Hematopoietic multipotent progenitor cell treated with erythropoietin and hydrocortisone succinate and interleukin-3 and kit ligand, for 6 days (in vitro differentiated cells): ENCODE results near the gene OR2A42.
"Not testable (repeated sequence)": the region's sequence is repeated elsewhere in the genome, so short reads cannot be mapped to it uniquely, and the experiment has no call there.

Source experiments
- DNase-seq: peaks from one replicate; pipeline ENCODE4 v3.0.0-alpha.2; 2015

Gene OR2A42

DNA sequence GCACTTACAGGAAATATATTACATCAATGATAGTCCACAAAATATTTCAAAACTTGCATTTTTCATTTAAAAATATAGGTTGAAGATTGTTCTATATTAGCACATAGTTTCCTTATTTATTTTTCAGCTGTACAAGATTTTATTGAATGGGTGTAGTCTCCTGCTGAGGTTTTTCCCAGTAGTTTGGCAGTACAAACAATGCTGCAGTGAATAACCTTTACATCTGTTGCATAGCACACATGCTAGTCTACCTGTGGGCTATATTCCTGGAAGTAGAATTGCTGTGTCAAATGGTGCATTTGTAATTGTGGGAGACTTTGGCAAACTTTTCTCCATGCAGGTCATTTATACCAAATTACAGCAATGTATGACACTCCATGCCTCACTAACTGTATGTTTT, 18.9 kb downstream of the OR2A42 start:
- DNase-seq: not testable (repeated sequence)

DNA sequence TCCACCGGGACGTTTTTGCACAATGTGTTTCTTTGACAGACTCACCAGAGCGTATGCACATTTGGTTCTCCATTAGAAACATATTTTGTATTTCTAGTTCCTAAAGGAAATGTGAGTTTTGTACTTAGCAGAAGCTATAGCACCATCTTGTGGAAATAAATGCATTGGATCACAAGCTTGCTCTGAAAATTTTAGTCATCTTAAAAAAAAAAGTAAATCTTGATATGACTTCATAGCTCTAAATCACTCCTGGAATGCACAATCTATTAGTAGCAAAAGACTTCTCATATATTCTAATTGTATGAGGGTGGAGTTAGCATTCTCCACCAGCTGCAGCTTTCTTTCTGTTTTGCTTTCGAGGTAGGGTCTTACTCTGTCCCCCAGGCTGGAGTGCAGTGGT, 20.3 kb downstream of the OR2A42 start:
- DNase-seq: not testable (repeated sequence)

DNA sequence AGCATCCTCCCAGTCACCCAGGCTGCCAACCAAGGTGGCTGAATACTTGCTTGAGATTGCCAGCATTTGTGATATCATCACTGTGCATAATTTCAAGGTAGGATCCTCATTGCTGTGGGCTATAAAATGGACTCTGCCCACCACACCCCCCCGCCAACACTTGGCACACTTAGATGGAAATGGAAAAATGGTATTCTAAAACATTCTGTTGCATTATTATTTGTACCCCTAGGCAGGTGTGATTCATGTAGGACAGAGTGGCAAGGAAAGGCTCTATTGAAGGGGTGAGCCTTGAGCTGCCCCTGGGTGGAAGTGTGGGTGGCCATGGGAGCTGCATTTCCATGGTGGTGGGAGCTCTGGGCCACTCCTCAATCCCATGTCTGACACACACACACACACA, 20.8 kb downstream of the OR2A42 start:
- DNase-seq: not testable (repeated sequence)

DNA sequence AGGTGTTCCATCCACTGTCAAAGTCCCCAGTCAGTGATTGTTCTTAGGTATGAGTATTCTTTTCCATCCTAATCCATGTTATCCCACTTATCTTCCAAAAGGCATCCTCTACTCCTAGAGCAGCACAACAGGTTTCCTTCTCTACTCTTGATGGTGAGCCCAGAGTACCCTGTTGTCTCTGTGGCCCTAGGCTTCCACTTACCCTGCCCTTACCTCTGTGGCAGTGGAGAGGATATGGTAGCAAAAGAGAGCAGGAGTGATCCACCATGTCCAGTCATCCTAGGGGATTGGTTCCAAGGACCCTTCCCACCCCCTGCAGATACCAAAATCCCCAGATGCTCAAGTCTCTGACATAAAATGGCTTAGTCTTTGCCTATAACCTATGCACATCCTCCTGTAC, 22.2 kb downstream of the OR2A42 start:
- not testable (repeated sequence) for DNase-seq

DNA sequence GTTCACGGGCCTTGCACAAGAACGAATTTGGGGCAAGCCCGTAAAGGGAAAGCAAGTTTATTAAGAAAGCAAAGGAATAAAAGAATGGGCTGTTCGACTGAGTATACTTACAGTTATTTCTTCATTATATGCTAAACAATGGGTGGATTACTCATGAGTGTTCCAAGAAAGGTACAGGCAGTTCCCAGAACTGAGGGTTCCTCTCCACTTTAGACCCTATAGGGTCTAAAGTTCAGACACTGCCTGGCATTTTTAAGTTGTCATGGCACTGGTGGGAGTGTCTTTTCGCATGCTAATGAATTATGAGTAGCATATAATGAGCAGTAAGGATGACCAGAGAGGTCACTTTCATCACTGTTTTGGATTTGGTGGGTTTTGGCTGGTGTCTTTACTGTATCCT, 34.1 kb downstream of the OR2A42 start:
- not testable (repeated sequence) for DNase-seq

DNA sequence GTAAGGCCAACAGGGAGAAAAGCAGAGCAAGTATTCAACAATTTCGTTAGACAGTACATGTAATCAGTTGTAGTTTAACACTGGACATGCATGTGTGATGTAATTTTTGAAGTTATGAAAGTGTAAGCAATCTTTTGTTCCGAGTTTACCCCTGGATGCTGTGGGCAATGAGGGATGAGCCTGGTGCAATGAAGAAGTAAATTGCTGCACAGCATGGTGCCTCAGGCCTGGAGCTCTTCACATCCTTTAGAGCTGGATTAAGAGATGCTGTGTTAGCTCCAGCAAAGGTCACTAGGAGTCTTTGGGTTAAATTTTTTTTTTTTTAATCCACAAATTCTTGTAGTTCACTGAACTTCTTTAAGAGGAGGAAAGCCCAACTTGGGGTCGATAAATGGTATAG, 36.3 kb downstream of the OR2A42 start:
- DNase-seq: not testable (repeated sequence)

DNA sequence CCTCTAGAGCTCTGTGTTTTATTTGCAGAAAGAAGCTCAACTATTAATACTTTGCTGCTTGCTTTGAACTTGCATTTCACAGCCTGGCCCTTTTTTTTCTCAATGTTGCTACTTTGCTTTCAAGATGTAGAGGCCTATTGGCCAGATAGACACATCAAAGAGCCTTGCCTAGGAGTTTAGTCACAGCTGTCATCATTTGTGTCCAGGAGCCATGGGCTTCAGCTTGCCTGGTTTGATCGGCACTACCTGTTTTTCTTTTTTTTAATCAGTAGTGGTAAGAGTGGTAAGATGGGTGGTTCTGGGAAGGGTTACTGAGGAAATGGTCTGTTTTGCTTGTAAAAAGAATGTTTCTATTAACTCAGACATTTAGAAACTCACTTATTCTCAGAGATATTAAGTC, 37.4 kb downstream of the OR2A42 start:
- not testable (repeated sequence) for DNase-seq

- DNase-seq: not testable (repeated sequence)
Observed at GRCh38 chr7:144198934-144199333, 40.5 kb downstream of the OR2A42 start.

GRCh38 chr7:144195212-144195872, 44.1 kb downstream of the OR2A42 start, which contains the start of gene ARHGEF35:
Gene ARHGEF35 (minus strand): TSS chr7:144195833. CDS start chr7:144188383, 7,450 bp downstream.
- not testable (repeated sequence) for DNase-seq

GRCh38 chr7:144194453-144194852, 45.0 kb downstream of the OR2A42 start:
- DNase-seq: not testable (repeated sequence)

DNA sequence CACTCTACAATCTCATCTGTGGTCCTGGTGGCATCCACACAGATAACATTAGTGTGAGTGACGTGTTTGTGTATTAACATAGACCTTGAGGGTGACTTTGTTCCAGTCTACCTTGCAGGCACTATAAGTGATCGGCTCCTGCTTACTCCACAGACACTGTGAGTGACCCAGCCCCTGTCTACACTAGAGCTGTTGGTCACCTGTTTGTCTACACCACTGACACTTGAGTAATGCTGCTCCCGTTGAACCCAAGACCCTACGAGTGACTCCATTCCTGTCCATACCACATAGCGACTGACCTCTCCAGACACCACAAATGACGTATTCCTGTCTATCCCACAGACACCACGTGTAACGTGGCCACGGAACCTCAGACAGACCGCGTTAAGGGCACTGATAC, 45.6 kb downstream of the OR2A42 start:
- not testable (repeated sequence) for DNase-seq

DNA sequence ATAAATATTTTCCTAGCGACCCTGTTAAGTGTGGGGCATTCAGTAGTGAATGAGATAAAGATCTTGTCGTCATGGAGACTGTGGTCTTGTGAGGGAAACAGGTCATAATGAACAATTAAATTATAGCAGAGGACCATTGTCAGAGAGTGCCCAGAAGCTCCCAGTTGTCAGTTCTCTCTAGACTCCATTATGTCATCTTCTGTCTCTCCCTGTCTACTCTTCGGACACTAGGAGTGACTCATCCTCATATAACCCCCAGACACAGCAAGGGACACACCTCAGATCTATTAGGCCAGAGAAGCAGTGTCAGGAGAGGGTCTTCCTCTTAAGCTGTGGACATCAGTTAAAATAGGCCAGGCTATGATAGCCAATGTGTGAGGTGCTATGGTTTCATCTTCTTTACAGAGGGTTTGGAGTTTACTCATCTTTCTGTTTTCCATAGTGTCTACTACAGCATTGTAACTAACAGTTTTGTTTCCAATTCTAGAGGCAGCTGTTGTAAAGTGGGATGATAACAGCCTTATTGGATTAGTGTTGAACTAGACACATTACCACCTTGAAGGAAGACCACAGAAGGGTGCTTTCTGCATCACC, 50.7 kb downstream of the OR2A42 start:
- not testable (repeated sequence) for DNase-seq

GRCh38 chr7:144187848-144188247, 51.6 kb downstream of the OR2A42 start:
- DNase-seq: not testable (repeated sequence)

GRCh38 chr7:144183166-144183565, 56.2 kb downstream of the OR2A42 start, which contains the start of gene CTAGE4:
Gene CTAGE4 (plus strand): TSS chr7:144183466. CDS start chr7:144183504, 38 bp downstream.
- DNase-seq: not testable (repeated sequence)

DNA sequence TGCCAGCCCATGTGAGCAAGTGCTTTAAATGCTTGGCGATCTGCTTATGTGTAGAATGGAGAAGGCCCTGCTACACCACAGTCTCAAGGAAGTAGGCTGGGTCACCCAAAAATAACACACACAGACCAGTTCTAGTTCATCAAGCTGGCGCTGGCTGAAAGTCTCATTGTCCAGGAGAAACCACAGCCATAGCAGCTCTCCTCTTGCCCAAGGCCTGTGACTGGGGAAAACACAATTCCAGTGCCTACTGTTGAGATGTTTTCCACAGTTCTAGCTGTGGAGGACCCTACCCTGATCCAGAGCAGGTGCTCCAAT, 60.3 kb downstream of the OR2A42 start:
- not testable (repeated sequence) for DNase-seq

GRCh38 chr7:144178380-144179164, 60.8 kb downstream of the OR2A42 start:
- peak; percentile 55 for DNase-seq
